Activated naive CD4-positive, alpha-beta T cell treated with anti-CD3 and anti-CD28 coated beads, Interleukin-2, amount 50 U/mL, for 72 hours (primary cell): ENCODE results near the gene COPS7A. TPM values are rescaled to one million over a fixed set of nuclear protein-coding genes. Genes with fewer than 3 reads are reported as not detected.

Source experiments
- ATAC-seq, 2 donors: fragments of 150-1000 bp; cut with Tn5 transposase; 2 replicates each; pipeline ENCODE4 v1.10.0; 2021; ENCODE audit warnings: mild to moderate bottlenecking in 2 of 2, moderate library complexity in 2 of 2
- DNase-seq, 2 donors: peaks; one replicate each; pipeline ENCODE4 v3.0.0; 2021 to 2022; ENCODE audit warnings: low spot score in 2 of 2
- H3K27ac Mint-ChIP-seq, 2 donors: one replicate each; pipeline ENCODE4 v1.8.0; 2022; ENCODE audit warnings: mild to moderate bottlenecking in 2 of 2, mixed read lengths in 2 of 2
- H3K36me3 Mint-ChIP-seq, 2 donors: one replicate each; pipeline ENCODE4 v1.8.0; 2022; ENCODE audit warnings: mixed read lengths in 2 of 2
- H3K9me3 Mint-ChIP-seq, 2 donors: one replicate each; pipeline ENCODE4 v1.8.0; 2022; ENCODE audit warnings: mixed read lengths in 2 of 2
- total RNA-seq, 2 donors: library from RNA; stranded (reverse); gene quantifications; one replicate each; pipeline ENCODE4 v1.2.3, GENCODE V29; 2022

The COPS7A gene
- total RNA-seq, 2 donors from 2014 or later = 34.2 to 42.9 TPM

- no peak overlapping the region for H3K27ac Mint-ChIP-seq
- DNase-seq (no peak), ATAC-seq (peak in 1 of 2 donors; percentile 11)
- no peaks in the 10 kb centered on the region for H3K9me3 Mint-ChIP-seq
- H3K36me3 Mint-ChIP-seq = no peaks in the 10 kb centered on the region
These were observed 34.8 kb downstream of the COPS7A start for GRCh38 chr12:6758506-6759095.

- Mint-ChIP-seq H3K36me3 (peaks cover 0 to 8% of the 10 kb centered on the region in 2 donors), H3K27ac (no peak overlapping the region), H3K9me3 (no peaks in the 10 kb centered on the region)
- DNase-seq = no peak
- ATAC-seq = no peak
These were observed 35.9 kb downstream of the COPS7A start for GRCh38 chr12:6759741-6760140.

GRCh38 chr12:6763380-6763779, 39.5 kb downstream of the COPS7A start:
- ATAC-seq = no peak
- no peak overlapping the region for H3K27ac Mint-ChIP-seq
- peaks cover 15 to 21% of the 10 kb centered on the region in 2 donors for H3K36me3 Mint-ChIP-seq

GRCh38 chr12:6764011-6764828, 40.4 kb downstream of the COPS7A start:
- peak; percentile 71 to 84 for ATAC-seq
- Mint-ChIP-seq H3K27ac (no peak overlapping the region), H3K36me3 (peaks cover 15 to 21% of the 10 kb centered on the region in 2 donors), H3K9me3 (no peaks in the 10 kb centered on the region)
- peak in 1 of 2 donors; percentile 55 for DNase-seq

More at GRCh38 chr12:6763380-6763779, 39.5 kb downstream of the COPS7A start:
- no peaks in the 10 kb centered on the region for H3K9me3 Mint-ChIP-seq
- no peak for DNase-seq

GRCh38 chr12:6765048-6765633, 41.3 kb downstream of the COPS7A start:
- peaks cover 18 to 21% of the 10 kb centered on the region in 2 donors for H3K36me3 Mint-ChIP-seq
- ATAC-seq = no peak
- DNase-seq = no peak
- H3K9me3 Mint-ChIP-seq = no peaks in the 10 kb centered on the region
- peak overlapping the region; percentile 0 to 70 for H3K27ac Mint-ChIP-seq

- Mint-ChIP-seq H3K27ac (peak within 1 kb of the TSS; percentile 70 to 80), H3K36me3 (peaks cover 21 to 22% of the 10 kb centered on the region in 2 donors), H3K9me3 (no peaks in the 10 kb centered on the region)
- DNase-seq (peak in 1 of 2 donors; percentile 54), ATAC-seq (peak; percentile 13 to 23)
These were observed 42.1 kb downstream of the COPS7A start, which contains the start of gene PTMS for GRCh38 chr12:6765634-6766581. Gene PTMS (plus strand): TSS chr12:6766363. CDS start chr12:6766706, 343 bp downstream.

- Mint-ChIP-seq H3K36me3 (peaks cover 21 to 31% of the 10 kb centered on the region in 2 donors), H3K27ac (peak overlapping the region; percentile 30 to 80), H3K9me3 (no peaks in the 10 kb centered on the region)
- DNase-seq (peak in 1 of 2 donors; percentile 66), ATAC-seq (peak; percentile 68 to 70)
These were observed 43.0 kb downstream of the COPS7A start for GRCh38 chr12:6766651-6767349.

- H3K27ac Mint-ChIP-seq = peak overlapping the region; percentile 30 to 90
- DNase-seq (no peak), ATAC-seq (no peak)
- peaks cover 21 to 32% of the 10 kb centered on the region in 2 donors for H3K36me3 Mint-ChIP-seq
- H3K9me3 Mint-ChIP-seq = no peaks in the 10 kb centered on the region
These were observed 43.8 kb downstream of the COPS7A start for GRCh38 chr12:6767353-6768319.

- ATAC-seq (no peak), DNase-seq (no peak)
- no peak overlapping the region for H3K27ac Mint-ChIP-seq
- peaks cover 21 to 38% of the 10 kb centered on the region in 2 donors for H3K36me3 Mint-ChIP-seq
- no peaks in the 10 kb centered on the region for H3K9me3 Mint-ChIP-seq
These were observed 44.6 kb downstream of the COPS7A start for GRCh38 chr12:6768437-6768914.

- Mint-ChIP-seq H3K27ac (no peak overlapping the region), H3K36me3 (peaks cover 21 to 39% of the 10 kb centered on the region in 2 donors), H3K9me3 (no peaks in the 10 kb centered on the region)
- DNase-seq = no peak
- ATAC-seq = no peak
These were observed 45.1 kb downstream of the COPS7A start for GRCh38 chr12:6768990-6769389.

- peaks cover 25 to 38% of the 10 kb centered on the region in 2 donors for H3K36me3 Mint-ChIP-seq
- ATAC-seq = no peak
- no peaks in the 10 kb centered on the region for H3K9me3 Mint-ChIP-seq
- H3K27ac Mint-ChIP-seq = peak overlapping the region in 1 of 2 donors; percentile 75
- no peak for DNase-seq
These were observed 45.8 kb downstream of the COPS7A start for GRCh38 chr12:6769666-6770065.

- Mint-ChIP-seq H3K9me3 (no peaks in the 10 kb centered on the region), H3K27ac (peak overlapping the region in 1 of 2 donors; percentile 75), H3K36me3 (peaks cover 26 to 41% of the 10 kb centered on the region in 2 donors)
- no peak for ATAC-seq
- no peak for DNase-seq
These were observed 46.2 kb downstream of the COPS7A start for GRCh38 chr12:6770094-6770493.

GRCh38 chr12:6770600-6770999, 46.8 kb downstream of the COPS7A start:
- Mint-ChIP-seq H3K27ac (peak overlapping the region; percentile 75 to 81), H3K36me3 (peaks cover 26 to 46% of the 10 kb centered on the region in 2 donors), H3K9me3 (no peaks in the 10 kb centered on the region)
- ATAC-seq = no peak
- DNase-seq = no peak

GRCh38 chr12:6771091-6771495, 47.2 kb downstream of the COPS7A start:
- Mint-ChIP-seq H3K27ac (peak overlapping the region; percentile 75 to 92), H3K9me3 (no peaks in the 10 kb centered on the region), H3K36me3 (peaks cover 28 to 51% of the 10 kb centered on the region in 2 donors)
- ATAC-seq = peak; percentile 8 to 16
- DNase-seq = no peak
